Measurements from ENCODE around the gene C1orf35. TPM values are rescaled to one million over a fixed set of nuclear protein-coding genes. Genes with fewer than 3 reads are reported as not detected.

The C1orf35 gene
- total RNA-seq, 2 donors from 2014 or later, result 20.9 to 21.6 TPM

DNA sequence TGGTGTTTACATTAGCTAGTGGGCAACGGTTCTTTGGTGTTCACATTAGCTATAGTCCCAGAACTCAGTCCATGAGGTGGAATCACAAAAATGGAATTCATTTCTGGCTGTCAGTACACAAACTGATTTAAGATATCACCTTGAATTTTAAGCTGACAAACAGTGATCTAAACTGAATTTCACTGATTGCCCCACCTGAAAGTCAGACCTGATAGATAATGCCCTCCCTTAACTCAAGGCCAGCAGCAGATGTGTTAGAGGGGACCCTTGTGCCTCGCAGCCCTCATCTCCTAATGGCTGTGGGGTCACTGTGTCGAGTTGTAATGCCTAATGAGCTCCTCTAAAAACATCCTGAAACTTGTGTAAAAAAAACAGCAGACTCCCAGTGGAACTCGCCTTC is 12.0 kb downstream of the C1orf35 start:
- Mint-ChIP-seq H3K4me3 (peak overlapping the region; percentile 41), H3K27me3 (no peaks in the 10 kb centered on the region), H3K27ac (peak overlapping the region; percentile 34), H3K4me1 (peaks cover 51% of the 10 kb centered on the region), H3K36me3 (ENCODE audit: low read depth) (peaks cover 2% of the 10 kb centered on the region)
- H3K9me3 ChIP-seq (ENCODE audit: control insufficient read depth, low read length, poor library complexity, severe bottlenecking), result peaks cover 2% of the 10 kb centered on the region
- ATAC-seq, result no peak
- no peak for DNase-seq

DNA sequence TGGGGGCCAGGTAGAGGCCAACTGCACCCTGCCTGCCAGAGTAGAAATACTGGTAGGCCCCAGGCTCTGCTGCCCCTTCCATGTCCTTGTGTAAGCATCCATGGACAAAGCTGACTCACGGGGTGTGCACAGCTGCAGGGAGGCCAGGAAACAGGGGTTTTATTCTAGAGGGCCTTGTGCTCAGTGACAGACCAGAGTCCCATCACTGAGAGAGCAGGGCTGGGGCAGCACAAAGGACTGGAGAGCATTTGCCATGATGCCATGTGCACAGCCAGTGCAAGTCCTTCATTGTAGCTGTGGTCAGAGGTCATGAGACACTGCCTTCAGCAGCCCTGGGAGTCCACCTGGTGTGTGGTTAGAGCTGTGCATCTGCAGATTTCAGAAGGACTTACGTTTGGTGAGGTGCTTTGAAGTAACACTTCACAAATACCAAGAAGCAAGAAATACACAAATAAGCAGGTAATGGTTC is 12.5 kb downstream of the C1orf35 start:
- no peak for DNase-seq
- peak; percentile 31 for ATAC-seq
- Mint-ChIP-seq H3K27ac (peak overlapping the region; percentile 94), H3K36me3 (ENCODE audit: low read depth) (peaks cover 2% of the 10 kb centered on the region), H3K4me1 (peaks cover 54% of the 10 kb centered on the region), H3K27me3 (no peaks in the 10 kb centered on the region), H3K4me3 (peak overlapping the region; percentile 41)
- peaks cover 2% of the 10 kb centered on the region for H3K9me3 ChIP-seq (ENCODE audit: control insufficient read depth, low read length, poor library complexity, severe bottlenecking)

DNA sequence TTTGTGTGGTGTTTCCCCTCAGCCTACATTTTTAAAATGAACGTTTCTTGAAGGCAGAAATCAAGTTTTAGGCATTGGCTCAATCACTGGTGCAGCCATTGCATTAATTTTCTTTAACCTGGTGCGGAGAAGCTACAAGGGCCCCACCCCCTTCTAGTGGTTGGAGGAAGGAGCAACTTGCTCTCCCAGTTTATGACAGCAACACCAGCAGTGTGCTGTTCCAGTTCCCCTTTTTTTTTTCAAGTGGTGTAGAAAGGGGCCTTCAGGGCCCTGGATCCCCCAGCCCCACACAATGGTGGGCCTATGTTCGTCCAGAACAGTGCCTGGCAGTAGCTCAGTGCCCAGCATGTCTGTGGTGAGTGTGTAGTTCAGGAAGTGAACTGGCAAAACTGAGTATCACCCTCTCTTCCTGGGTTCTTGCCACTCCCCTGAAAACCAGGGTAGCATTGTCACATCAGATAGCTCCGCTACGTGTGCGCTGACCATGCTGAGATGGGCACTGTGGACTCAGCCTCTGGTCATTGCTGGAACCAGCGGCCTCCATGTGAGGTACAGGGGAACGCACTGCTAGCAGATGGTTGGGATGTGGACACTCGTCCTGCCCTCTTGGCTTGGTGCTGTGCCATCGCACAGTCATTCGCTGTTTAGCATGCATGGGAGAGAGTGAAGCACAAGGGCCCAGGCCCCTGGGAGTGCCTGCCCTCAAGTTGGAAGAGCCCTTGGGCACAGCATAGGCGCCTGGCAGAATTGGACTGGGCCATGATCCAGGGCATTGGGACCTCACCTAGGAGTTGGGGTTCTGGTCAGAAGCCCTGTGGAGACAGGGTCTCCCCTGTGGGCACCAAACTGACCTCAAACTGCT is 13.4 kb downstream of the C1orf35 start:
- peaks cover 61% of the 10 kb centered on the region for H3K4me1 Mint-ChIP-seq

DNA sequence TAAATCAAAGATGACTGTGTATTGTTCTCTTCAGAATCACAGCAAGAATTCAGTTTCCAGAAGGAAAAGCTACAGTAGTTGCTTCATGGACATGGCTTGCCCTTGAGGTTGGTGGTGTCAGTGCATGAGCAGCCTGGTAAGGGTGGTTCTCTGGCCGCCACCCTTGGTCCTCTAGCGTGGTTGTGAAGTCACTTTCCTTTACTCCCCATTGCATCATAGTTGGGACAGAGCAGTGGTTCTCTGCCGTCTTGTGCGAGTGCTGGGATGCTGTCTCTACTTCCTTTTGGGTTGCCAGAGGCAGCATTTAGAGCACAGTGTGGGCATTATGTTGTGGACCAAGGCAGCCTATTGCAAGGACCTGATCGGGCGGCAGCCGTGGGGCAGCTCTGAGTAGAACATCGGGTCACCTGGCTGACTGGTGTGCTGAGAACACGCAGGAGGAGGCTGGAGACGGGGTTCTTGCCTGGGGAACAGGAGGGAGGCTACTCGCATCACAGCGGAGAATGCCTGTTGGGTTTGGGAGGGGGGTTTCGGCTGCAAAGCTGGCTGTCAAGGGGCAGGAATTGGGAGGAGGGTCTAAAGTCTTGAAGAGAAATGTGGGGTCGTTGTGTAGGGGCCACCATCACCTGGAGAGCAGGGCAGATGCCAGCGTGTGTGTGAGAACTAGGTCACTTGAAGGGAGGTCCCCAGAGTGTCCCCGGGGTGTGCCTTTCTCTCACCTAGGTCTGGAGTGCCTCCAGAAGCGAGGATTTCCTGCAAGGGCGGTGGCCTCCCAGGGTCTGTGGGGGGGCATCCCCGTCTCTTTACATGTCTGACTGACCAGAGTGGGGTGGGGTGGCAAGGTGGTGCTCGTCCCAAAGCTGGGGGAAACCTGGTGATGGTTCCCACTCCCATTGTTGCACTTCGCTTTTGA is 14.3 kb downstream of the C1orf35 start:
- Mint-ChIP-seq H3K36me3 (ENCODE audit: low read depth) (no peaks in the 10 kb centered on the region), H3K27me3 (no peaks in the 10 kb centered on the region), H3K27ac (peak overlapping the region; percentile 94), H3K4me1 (peaks cover 70% of the 10 kb centered on the region), H3K4me3 (peak overlapping the region; percentile 87)
- peak in 1 of 3 donors; percentile 8 for DNase-seq
- H3K9me3 ChIP-seq (ENCODE audit: control insufficient read depth, low read length, poor library complexity, severe bottlenecking), result no peaks in the 10 kb centered on the region
- ATAC-seq, result peak; percentile 53

More for the DNA sequence above, 13.4 kb downstream of the C1orf35 start:
- H3K9me3 ChIP-seq (ENCODE audit: control insufficient read depth, low read length, poor library complexity, severe bottlenecking), result peaks cover 2% of the 10 kb centered on the region
- Mint-ChIP-seq H3K27me3 (no peaks in the 10 kb centered on the region), H3K36me3 (ENCODE audit: low read depth) (no peaks in the 10 kb centered on the region), H3K27ac (peak overlapping the region; percentile 94), H3K4me3 (peak overlapping the region; percentile 87)
- no peak for DNase-seq
- ATAC-seq, result peak; percentile 11

DNA sequence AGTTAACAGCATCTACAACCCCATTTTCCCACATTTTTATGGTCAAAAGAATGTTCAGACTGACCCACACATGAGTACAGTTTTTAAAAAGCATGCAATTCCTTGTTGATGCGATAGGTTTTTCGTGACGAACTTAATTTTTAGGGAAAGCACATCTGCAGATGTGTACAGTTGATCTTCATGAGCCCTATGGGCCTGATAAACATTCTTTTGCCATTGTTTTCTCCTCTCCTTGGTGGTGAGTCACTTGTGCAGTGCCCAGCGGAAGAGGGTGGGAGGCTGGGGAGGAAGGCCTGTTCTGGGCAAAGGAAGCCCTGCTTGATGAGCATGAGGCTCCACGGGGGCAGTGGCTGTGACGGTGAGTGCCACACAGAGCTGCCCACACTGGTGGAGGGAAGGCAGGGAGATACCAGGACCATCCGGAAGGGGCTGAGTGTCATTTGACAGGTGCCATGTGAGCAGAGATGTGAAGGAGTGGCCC is 15.3 kb downstream of the C1orf35 start:
- Mint-ChIP-seq H3K27ac (peak overlapping the region; percentile 94), H3K4me1 (peaks cover 77% of the 10 kb centered on the region), H3K27me3 (no peaks in the 10 kb centered on the region), H3K36me3 (ENCODE audit: low read depth) (no peaks in the 10 kb centered on the region), H3K4me3 (peak overlapping the region; percentile 87)
- no peaks in the 10 kb centered on the region for H3K9me3 ChIP-seq (ENCODE audit: control insufficient read depth, low read length, poor library complexity, severe bottlenecking)
- no peak for ATAC-seq
- DNase-seq, result no peak

DNA sequence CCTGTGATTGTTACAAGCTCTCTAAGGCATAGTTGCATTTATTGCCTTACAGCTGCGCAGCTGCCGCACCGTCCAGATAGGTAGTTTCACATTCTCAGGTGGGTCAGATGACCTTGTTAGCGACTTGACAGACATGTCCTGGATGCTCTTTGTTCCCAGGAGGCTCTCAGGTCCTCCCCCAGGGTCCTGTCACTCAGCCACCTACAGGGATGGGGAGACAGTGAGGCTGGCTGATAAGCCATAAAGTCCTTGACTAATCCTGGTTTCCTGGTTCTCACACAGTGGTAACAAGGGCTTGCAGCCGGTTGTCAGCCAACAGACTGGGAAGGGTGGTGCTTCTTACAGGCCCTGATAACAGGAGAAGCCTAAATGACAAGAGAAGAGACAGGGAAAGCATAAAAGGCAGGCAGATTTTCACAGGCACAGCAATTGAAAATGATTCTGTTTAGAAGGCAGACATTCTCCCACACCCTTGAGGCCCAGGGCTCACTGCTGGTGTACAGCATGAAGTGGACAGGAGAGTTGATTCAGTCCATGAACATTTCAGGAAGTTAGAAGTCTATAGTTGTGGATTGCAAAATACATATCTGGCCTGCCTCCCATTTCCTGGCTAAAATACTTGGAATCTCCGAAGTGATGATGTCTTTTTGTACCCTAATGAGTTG is 17.7 kb downstream of the C1orf35 start:
- Mint-ChIP-seq H3K4me1 (peaks cover 65% of the 10 kb centered on the region), H3K36me3 (ENCODE audit: low read depth) (no peaks in the 10 kb centered on the region), H3K27me3 (no peaks in the 10 kb centered on the region), H3K27ac (peak overlapping the region; percentile 94), H3K4me3 (peak overlapping the region; percentile 95)
- no peak for ATAC-seq
- no peaks in the 10 kb centered on the region for H3K9me3 ChIP-seq (ENCODE audit: control insufficient read depth, low read length, poor library complexity, severe bottlenecking)
- DNase-seq, result no peak

DNA sequence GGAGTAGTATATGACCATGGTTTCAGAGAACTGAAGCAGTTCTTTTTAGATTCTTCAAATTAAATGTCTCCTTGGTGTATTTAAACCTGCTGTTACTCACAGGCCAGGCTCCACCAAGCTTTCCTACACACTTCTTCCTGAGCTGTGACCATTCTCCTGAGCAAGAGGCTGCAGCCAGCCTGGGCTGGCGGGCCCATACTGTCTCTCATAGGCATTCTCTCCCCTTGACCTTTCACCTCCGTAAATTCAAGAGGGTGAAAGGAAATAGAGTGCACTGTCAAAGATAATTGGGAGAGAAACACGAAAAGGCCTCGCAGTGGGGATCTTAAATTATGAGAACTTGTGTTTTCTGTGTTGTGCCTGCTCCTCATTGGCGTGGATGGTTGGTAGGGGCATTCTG is 18.3 kb downstream of the C1orf35 start:
- H3K9me3 ChIP-seq (ENCODE audit: control insufficient read depth, low read length, poor library complexity, severe bottlenecking), result no peaks in the 10 kb centered on the region
- DNase-seq (no peak), ATAC-seq (no peak)
- H3K27ac Mint-ChIP-seq, result peak overlapping the region; percentile 94
- H3K36me3 Mint-ChIP-seq (ENCODE audit: low read depth), result no peaks in the 10 kb centered on the region
- peaks cover 61% of the 10 kb centered on the region for H3K4me1 Mint-ChIP-seq
- H3K27me3 Mint-ChIP-seq, result no peaks in the 10 kb centered on the region
- peak overlapping the region; percentile 95 for H3K4me3 Mint-ChIP-seq

DNA sequence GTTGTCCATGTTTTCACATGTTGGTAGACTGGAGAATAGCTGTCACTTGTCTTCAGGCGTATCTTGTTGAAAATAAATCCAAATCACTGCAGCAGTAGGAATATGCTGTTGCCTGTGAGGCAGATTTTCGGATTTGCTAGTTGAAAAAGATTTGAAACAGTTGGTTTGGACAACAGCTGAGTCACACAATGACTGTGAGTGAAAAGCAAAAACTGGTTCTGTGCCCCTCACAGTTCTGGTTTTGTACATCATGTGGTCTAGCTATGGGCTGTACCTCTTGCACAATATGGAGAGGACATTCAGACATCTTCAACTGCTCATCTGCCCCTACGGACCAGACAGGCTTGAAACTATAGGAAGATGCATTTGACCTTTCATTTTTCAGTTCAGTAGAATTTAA is 18.8 kb downstream of the C1orf35 start:
- ATAC-seq, result no peak
- H3K4me1 Mint-ChIP-seq, result peaks cover 58% of the 10 kb centered on the region
- H3K27ac Mint-ChIP-seq, result peak overlapping the region; percentile 94
- H3K36me3 Mint-ChIP-seq (ENCODE audit: low read depth), result no peaks in the 10 kb centered on the region
- no peak for DNase-seq
- no peaks in the 10 kb centered on the region for H3K9me3 ChIP-seq (ENCODE audit: control insufficient read depth, low read length, poor library complexity, severe bottlenecking)
- no peaks in the 10 kb centered on the region for H3K27me3 Mint-ChIP-seq
- peak overlapping the region; percentile 95 for H3K4me3 Mint-ChIP-seq

DNA sequence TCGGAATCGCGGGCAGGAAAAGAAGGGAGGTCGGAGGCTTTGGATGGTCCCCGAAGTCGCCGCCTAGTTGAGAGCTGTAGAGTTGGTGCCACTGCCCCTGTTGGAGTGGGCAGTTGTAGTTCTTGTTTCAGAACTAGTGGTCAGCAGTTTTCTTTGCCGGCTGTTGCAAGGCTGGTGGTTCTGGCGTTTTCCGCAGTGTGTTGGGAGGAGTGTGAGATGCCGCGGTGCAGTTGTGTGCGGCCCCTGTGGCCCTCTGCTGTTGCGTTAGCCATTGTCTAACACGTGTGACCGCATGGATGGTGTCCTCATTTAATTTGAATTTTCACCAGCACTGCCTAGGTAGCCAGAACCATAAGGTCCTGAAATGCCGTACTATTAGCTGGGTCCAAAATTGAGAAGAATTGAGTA is 19.2 kb downstream of the C1orf35 start:
- no peak for DNase-seq
- peak overlapping the region; percentile 95 for H3K4me3 Mint-ChIP-seq
- peak overlapping the region; percentile 94 for H3K27ac Mint-ChIP-seq
- no peaks in the 10 kb centered on the region for H3K36me3 Mint-ChIP-seq (ENCODE audit: low read depth)
- ATAC-seq, result no peak
- no peaks in the 10 kb centered on the region for H3K27me3 Mint-ChIP-seq
- no peaks in the 10 kb centered on the region for H3K9me3 ChIP-seq (ENCODE audit: control insufficient read depth, low read length, poor library complexity, severe bottlenecking)
- H3K4me1 Mint-ChIP-seq, result peaks cover 54% of the 10 kb centered on the region

DNA sequence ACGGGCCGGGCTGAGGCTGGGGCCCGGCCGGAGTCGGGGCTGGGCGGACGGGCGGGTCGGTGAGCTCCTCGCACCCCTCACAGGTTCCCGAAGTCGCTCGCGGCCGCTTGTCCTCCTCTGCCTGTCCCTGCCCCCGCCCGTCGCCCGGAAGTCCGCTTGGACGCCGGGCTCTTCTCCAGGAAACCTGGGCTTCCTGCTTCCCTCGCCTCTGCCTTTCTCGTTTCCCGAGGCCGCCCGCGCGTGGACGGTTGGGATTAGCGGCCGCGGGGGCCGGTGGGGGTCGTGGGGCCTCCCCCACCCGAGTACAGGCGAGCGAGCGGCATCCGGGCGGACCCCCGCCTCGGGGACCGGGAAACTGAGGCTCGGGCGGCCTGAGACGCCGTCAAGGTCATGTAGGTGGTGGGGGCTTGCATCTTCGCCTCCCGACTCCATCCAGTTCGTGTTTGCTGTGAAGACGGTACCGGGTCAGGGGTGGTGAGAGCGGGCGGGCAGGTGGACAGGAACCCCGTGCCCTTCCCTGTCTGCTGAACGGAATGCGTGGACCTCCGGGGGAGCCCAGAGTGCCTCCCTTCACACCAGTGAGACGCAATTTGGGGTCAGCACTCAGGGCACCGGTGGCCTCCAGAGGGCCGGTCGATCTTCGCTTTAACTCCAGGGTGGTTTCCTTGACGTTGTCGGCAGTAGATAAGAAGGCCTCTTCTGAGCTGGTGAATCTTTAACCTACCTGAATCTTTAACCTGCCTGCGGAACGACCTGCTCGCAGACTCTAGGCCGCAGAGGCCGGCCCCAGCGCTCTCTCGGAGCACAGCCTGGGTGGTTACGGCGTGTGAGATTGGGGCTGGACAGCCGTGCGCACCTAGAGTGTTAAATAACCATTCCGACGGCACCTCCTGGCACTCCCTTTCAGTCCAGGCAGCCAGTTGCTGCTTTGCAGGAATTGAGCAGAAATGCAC is 19.9 kb downstream of the C1orf35 start:
- peak in 2 of 3 donors; percentile 29 to 40 for DNase-seq
- peaks cover 49% of the 10 kb centered on the region for H3K4me1 Mint-ChIP-seq
- peak; percentile 14 for ATAC-seq

DNA sequence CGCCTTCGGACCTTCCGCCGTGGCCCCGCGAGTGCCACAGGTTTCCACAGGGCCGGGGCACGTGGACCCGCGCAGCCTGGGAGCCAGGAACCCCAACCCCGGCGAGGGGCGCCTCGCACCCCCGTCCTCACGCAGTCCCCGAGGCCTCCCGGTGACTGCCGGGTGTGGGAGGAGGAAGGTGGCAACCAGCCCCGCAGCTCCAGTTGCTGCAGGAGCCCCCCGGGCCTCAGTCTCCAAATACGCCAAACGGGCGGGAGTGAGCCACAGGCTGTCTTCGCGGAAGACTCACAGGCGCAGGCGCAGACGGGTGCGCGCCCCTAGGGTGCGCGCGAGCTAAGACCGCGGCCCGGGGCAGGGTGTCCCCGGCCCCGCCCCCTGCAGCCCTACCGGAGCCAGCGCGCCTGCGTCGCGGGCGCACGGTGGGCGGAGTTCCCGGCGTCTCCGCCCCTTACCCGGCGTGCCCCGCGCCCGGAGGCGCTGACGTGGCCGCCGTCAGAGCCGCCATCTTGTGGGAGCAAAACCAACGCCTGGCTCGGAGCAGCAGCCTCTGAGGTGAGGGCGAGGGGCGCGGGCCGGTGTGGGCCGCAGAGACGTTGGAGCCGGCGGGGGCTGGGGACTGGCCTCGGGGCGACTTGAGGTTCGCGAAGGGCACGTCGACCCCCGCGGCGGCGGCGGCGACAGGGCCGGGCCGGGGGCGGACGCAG is 20.8 kb downstream of the C1orf35 start, which contains the start of gene ARF1:
Gene ARF1 (plus strand): TSS at position 495 of the 704 bp plus-strand sequence. CDS start 14,407 bp downstream, outside the sequence.
- H3K36me3 Mint-ChIP-seq (ENCODE audit: low read depth), result no peaks in the 10 kb centered on the region
- no peaks in the 10 kb centered on the region for H3K9me3 ChIP-seq (ENCODE audit: control insufficient read depth, low read length, poor library complexity, severe bottlenecking)
- no peaks in the 10 kb centered on the region for H3K27me3 Mint-ChIP-seq
- DNase-seq (peak; percentile 95 to 96 (median 96)), ATAC-seq (peak; percentile 87)
- peaks cover 44% of the 10 kb centered on the region for H3K4me1 Mint-ChIP-seq
- peak within 1 kb of the TSS; percentile 95 for H3K4me3 Mint-ChIP-seq
- H3K27ac Mint-ChIP-seq, result peak within 1 kb of the TSS; percentile 94

More for the DNA sequence above, 19.9 kb downstream of the C1orf35 start:
- no peaks in the 10 kb centered on the region for H3K27me3 Mint-ChIP-seq
- H3K9me3 ChIP-seq (ENCODE audit: control insufficient read depth, low read length, poor library complexity, severe bottlenecking), result no peaks in the 10 kb centered on the region
- H3K36me3 Mint-ChIP-seq (ENCODE audit: low read depth), result no peaks in the 10 kb centered on the region
- H3K4me3 Mint-ChIP-seq, result peak overlapping the region; percentile 95
- H3K27ac Mint-ChIP-seq, result peak overlapping the region; percentile 94

All from T-helper 17 cell (primary cell).